GM13976 (cell line): ENCODE measurements around the gene LYRM4.

Experiments used
- DNase-seq: peaks from one replicate; pipeline ENCODE4 v3.0.0; 2012; ENCODE audit warnings: low spot score
- in situ Hi-C: fragments of 300-500 bp; cut with MboI; formaldehyde crosslinking; loops from one replicate; pipeline ENCODE4 v1.12.0; 2022; ENCODE audit warnings: low sequenced_read_pairs, mixed read lengths, inconsistent platforms; ENCODE audit not compliant: unreplicated experiment
- TF ChIP-seq, protein P1 (sequence below): IDR thresholded peaks from 2 replicates; pipeline ENCODE4 v1.5.1; 2012; ENCODE audit warnings: borderline replicate concordance, mild to moderate bottlenecking; ENCODE audit not compliant: insufficient read depth; ENCODE audit errors: extremely low read depth, missing control alignments, control extremely low read depth

LYRM4 gene

DNA sequence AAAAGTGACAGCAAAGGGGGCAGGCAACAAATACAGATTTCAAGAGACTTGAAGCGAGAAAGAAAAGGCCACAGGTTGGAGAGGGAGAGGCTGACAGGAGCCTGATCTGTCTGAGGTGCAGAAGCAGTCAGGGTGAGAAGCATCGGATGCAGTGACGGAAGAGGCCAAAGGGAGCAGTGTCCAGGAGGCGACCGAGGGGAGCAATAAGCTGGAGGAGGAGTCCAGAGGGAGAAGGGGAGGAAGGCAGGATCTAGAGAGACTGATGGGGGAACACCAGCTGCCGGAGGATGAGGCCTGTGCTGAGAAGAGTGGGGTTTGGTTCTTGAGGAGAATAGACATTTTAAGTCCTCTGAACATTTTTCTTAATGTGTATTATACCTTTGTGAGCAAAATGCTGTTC lies 24.3 kb upstream of the LYRM4 start:
- in situ Hi-C loops: no loop called here
- DNase-seq: no peak
- TF ChIP-seq, protein P1, sequence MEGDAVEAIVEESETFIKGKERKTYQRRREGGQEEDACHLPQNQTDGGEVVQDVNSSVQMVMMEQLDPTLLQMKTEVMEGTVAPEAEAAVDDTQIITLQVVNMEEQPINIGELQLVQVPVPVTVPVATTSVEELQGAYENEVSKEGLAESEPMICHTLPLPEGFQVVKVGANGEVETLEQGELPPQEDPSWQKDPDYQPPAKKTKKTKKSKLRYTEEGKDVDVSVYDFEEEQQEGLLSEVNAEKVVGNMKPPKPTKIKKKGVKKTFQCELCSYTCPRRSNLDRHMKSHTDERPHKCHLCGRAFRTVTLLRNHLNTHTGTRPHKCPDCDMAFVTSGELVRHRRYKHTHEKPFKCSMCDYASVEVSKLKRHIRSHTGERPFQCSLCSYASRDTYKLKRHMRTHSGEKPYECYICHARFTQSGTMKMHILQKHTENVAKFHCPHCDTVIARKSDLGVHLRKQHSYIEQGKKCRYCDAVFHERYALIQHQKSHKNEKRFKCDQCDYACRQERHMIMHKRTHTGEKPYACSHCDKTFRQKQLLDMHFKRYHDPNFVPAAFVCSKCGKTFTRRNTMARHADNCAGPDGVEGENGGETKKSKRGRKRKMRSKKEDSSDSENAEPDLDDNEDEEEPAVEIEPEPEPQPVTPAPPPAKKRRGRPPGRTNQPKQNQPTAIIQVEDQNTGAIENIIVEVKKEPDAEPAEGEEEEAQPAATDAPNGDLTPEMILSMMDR: no peak

DNA sequence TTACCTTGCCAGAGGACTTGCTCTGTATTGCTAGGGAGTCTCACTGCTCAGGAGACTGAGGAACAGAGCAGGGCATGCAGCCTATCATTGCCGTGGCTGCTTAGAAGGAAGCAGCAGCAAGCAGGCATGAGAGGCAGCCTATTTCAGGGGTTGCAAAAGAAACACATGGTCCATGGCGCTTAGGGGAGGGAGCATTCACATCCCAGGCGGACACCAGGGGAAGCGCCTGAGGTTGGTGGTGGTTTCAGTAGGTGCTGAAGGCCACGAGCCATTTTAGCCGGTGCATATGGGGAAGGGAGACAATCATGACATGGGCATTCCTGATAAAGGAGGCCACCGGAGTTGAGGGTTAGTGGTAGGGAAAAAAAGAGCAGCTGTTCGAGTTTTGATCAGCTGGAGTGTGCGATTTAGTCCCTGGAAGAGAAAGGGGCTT lies 21.5 kb upstream of the LYRM4 start:
- no peak for DNase-seq
- in situ Hi-C loops: no loop called here
- TF ChIP-seq, protein P1: no peak

DNA sequence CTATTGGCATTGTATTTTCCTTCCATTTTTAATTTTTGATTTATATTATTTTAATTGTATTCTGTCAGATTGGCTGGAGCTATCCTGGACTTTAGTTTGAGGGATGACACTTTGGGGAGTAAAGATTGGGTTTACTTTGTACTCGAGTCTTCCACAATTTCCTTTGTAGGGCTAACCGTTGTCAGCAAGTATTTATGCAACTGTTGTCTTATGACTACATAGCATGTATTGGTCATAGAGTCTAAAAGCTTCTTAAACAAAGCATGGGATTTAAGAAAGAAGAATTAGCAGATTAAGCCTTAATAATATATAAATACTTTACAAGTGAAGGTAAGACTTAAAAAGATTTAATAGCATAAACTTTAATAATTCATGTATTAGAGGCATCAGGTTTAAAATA lies 20.2 kb upstream of the LYRM4 start:
- in situ Hi-C loops: no loop called here
- DNase-seq: no peak
- TF ChIP-seq, protein P1: no peak

GRCh38 chr6:5279891-5280338 lies 19.2 kb upstream of the LYRM4 start:
- in situ Hi-C loops: no loop called here
- TF ChIP-seq, protein P1: no peak
- no peak for DNase-seq

- TF ChIP-seq, protein P1: no peak
- in situ Hi-C loops: no loop called here
- DNase-seq: no peak
Observed at GRCh38 chr6:5278565-5279120, 17.9 kb upstream of the LYRM4 start.

DNA sequence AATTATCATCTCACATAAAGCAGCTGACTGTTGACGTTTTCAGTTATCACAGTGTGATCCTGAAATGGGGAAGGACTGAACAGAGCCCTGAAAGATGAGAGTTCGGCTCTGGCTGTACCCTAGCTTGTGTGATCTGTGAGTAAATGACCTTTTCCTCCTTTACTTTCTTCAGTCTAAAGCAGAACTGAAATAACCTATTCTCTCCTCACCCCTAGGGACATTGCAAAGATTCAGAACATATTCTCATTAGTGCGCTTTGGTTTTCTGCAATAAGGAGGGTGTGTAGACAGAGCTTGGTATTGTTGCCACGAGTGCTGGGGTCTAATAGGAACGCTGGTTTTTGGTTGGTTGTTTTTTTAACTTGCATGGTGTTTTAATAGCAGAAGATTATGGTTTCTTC lies 17.3 kb upstream of the LYRM4 start:
- DNase-seq: no peak
- in situ Hi-C loops: no loop called here
- TF ChIP-seq, protein P1: no peak
